VCaP (cell line): ENCODE measurements around the gene PPP2R5E.

Experiments
- H3K27ac ChIP-seq: fragments of 450-650 bp; 2 replicates; pipeline ENCODE4 v1.5.1; 2017
- TF ChIP-seq, protein P1 (sequence below): fragments of 450-650 bp; conservative IDR thresholded peaks from 2 replicates; pipeline ENCODE4 v1.5.1; 2017; ENCODE audit warnings: mild to moderate bottlenecking, moderate library complexity

Gene PPP2R5E

DNA sequence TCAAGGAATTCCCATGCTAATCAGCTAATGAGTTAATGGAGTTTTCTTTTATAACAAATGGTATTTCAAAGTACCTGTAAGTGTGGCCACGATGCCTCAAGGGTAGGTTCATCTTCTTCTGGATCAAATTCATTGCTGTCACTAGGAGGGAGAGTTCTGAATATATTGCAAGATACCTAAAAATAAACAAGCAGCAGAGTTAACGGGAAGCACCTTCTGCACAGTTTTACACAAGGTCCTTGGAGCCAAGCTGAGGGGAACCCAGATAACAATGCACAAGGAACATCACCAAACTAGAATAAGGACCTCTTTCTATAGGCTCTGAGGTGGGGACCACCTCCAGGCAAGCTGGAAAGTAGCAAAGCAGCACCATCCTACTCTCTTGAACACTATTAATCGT lies 121.3 kb downstream of the PPP2R5E start:
- TF ChIP-seq, protein P1, sequence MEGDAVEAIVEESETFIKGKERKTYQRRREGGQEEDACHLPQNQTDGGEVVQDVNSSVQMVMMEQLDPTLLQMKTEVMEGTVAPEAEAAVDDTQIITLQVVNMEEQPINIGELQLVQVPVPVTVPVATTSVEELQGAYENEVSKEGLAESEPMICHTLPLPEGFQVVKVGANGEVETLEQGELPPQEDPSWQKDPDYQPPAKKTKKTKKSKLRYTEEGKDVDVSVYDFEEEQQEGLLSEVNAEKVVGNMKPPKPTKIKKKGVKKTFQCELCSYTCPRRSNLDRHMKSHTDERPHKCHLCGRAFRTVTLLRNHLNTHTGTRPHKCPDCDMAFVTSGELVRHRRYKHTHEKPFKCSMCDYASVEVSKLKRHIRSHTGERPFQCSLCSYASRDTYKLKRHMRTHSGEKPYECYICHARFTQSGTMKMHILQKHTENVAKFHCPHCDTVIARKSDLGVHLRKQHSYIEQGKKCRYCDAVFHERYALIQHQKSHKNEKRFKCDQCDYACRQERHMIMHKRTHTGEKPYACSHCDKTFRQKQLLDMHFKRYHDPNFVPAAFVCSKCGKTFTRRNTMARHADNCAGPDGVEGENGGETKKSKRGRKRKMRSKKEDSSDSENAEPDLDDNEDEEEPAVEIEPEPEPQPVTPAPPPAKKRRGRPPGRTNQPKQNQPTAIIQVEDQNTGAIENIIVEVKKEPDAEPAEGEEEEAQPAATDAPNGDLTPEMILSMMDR = no peak
- no peak overlapping the region for H3K27ac ChIP-seq

- no peak overlapping the region for H3K27ac ChIP-seq
- TF ChIP-seq, protein P1 = no peak
Measured at GRCh38 chr14:63421226-63421625, 122.0 kb downstream of the PPP2R5E start.

DNA sequence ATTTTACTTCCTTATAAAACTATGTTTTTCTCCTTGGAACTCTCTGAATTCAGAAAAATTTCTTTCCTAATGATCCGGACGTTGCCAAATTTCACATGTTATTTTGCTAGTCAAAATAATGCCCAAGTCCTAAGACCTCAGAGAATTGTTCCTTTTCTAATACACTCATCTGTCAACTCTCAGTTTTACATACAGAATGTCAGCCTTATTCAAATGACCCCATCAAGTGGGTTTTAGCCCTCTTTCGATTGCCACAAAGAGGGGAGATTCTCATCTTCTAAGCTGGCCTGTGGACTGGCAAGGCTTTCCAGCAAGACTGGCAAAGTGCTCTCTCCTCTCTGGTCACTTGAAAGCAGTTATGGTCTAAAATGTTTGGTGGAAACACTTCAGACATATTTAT lies 125.2 kb downstream of the PPP2R5E start:
- TF ChIP-seq, protein P1 = no peak
- no peak overlapping the region for H3K27ac ChIP-seq

DNA sequence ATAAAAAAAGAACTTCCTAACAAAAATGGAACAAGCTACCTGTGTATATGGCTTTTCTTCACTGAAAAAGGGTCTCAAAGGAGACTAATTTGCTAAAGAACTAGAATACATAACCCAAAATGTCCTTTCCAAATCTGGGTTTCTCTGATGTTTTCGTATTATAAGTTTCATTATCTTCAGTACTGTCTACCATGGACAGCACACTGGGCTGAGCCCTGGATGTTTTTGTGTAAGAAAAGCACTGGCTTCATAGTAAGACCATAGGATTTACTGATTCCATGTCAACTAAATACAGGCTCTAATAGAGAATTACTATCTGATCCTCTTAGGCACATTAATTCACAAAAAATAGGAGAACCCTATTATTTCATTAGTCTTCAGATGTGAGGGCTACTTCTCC lies 130.2 kb downstream of the PPP2R5E start:
- TF ChIP-seq, protein P1 = no peak
- H3K27ac ChIP-seq = no peak overlapping the region

- H3K27ac ChIP-seq = no peak overlapping the region; the same call in 1 of the 2 replicates
- TF ChIP-seq, protein P1 = no peak
Measured at GRCh38 chr14:63406333-63406732, 136.8 kb downstream of the PPP2R5E start.

DNA sequence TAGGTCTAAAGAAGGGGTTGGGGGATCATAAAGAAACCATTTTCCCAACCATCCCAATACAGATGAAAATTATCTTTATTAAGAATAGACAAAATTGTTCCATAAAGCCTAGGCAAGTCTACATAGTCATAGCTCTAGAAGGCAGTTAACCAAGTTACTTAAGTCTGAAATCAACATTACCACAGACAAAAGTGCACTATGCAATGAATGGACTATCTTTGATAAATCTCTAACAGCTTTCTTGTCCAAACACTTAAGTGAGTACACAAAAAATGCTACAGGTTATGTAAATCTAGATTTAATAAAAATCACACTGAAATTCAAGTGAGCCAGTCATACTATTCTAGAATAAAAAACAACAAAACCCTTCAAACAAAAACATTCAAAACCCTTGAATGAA lies 137.5 kb downstream of the PPP2R5E start:
- H3K27ac ChIP-seq = peak overlapping the region; percentile 64
- TF ChIP-seq, protein P1 = no peak

- peak overlapping the region; percentile 64 for H3K27ac ChIP-seq
- TF ChIP-seq, protein P1 = no peak
Measured at GRCh38 chr14:63404906-63405305, 138.3 kb downstream of the PPP2R5E start.

- H3K27ac ChIP-seq = no peak overlapping the region
- TF ChIP-seq, protein P1 = no peak
Measured at GRCh38 chr14:63401646-63402045, 141.5 kb downstream of the PPP2R5E start.
